Measurements from ENCODE around the gene F7. TPM values are rescaled to one million over a fixed set of nuclear protein-coding genes. Genes with fewer than 3 reads are reported as not detected.

Gene F7
- total RNA-seq, 1 experiment from 2014 or later: not detected

Other genes with a start within 250 kb of the F7 start
- 12.4 and 14.1 TPM in 2 replicates for gene MCF2L, start 136.6 kb upstream of the F7 start, total RNA-seq (2014; rRNA removed; shearing (Covaris generic))
- 0.29 and 0.36 TPM in 2 replicates for gene F10, start 17.0 kb downstream of the F7 start, total RNA-seq (2014; rRNA removed; shearing (Covaris generic))
- not detected in 2 replicates for gene PROZ, start 52.9 kb downstream of the F7 start, total RNA-seq (2014; rRNA removed; shearing (Covaris generic))
- gene PCID2, start 102.9 kb downstream of the F7 start, total RNA-seq (2014; rRNA removed; shearing (Covaris generic)): 215 and 265 TPM in 2 replicates
- gene CUL4A, start 103.8 kb downstream of the F7 start, total RNA-seq (2014; rRNA removed; shearing (Covaris generic)): 142 and 154 TPM in 2 replicates
- 285 and 287 TPM in 2 replicates for gene LAMP1, start 191.4 kb downstream of the F7 start, total RNA-seq (2014; rRNA removed; shearing (Covaris generic))

Measured in A172 (cell line).